ENCODE measurements around the gene LCNL1. TPM values are rescaled to one million over a fixed set of nuclear protein-coding genes. Genes with fewer than 3 reads are reported as not detected.

Gene LCNL1
- total RNA-seq, 2 donors from 2014 or later, result 0.24 to 1.1 TPM

- peaks cover 17% of the 10 kb centered on the region for H3K36me3 ChIP-seq
- no peak for TF ChIP-seq CTCF (IDR thresholded peaks at IDR 0.05)
- no peaks in the 10 kb centered on the region for H3K9me3 ChIP-seq
- no peaks in the 10 kb centered on the region for H3K27me3 ChIP-seq
- H3K4me1 ChIP-seq, result peaks cover 0 to 68% of the 10 kb centered on the region in 2 donors
- H3K27ac ChIP-seq, result peak overlapping the region; percentile 85 to 98
- no peak for DNase-seq (ENCODE audit: low spot score)
- no peak overlapping the region for H3K4me3 ChIP-seq
Measured at GRCh38 chr9:136946228-136947027, 36.4 kb upstream of the LCNL1 start.

GRCh38 chr9:136947028-136947891, 35.5 kb upstream of the LCNL1 start:
- no peak for DNase-seq (ENCODE audit: low spot score)
- H3K9me3 ChIP-seq, result no peaks in the 10 kb centered on the region
- H3K27ac ChIP-seq, result peak overlapping the region; percentile 85 to 98
- peaks cover 0 to 76% of the 10 kb centered on the region in 2 donors for H3K4me1 ChIP-seq
- no peaks in the 10 kb centered on the region for H3K27me3 ChIP-seq
- TF ChIP-seq CTCF (IDR thresholded peaks at IDR 0.05), result no peak
- no peak overlapping the region for H3K4me3 ChIP-seq
- H3K36me3 ChIP-seq, result peaks cover 8% of the 10 kb centered on the region

- Histone ChIP-seq H3K36me3 (peaks cover under 1% of the 10 kb centered on the region), H3K27ac (peak overlapping the region; percentile 85 to 98), H3K4me1 (peaks cover 0 to 77% of the 10 kb centered on the region in 2 donors), H3K9me3 (no peaks in the 10 kb centered on the region), H3K27me3 (no peaks in the 10 kb centered on the region), H3K4me3 (no peak overlapping the region)
- TF ChIP-seq CTCF (IDR thresholded peaks at IDR 0.05), result peak; percentile 25 to 75
- DNase-seq (ENCODE audit: low spot score), result no peak
Measured at GRCh38 chr9:136947955-136948510, 34.8 kb upstream of the LCNL1 start.

GRCh38 chr9:136949239-136949816, 33.5 kb upstream of the LCNL1 start:
- no peak for DNase-seq (ENCODE audit: low spot score)
- Histone ChIP-seq H3K9me3 (no peaks in the 10 kb centered on the region), H3K4me3 (peak overlapping the region; percentile 54 to 63), H3K36me3 (no peaks in the 10 kb centered on the region), H3K27ac (peak overlapping the region; percentile 85 to 98), H3K4me1 (peaks cover 0 to 70% of the 10 kb centered on the region in 2 donors), H3K27me3 (no peaks in the 10 kb centered on the region)
- no peak for TF ChIP-seq CTCF (IDR thresholded peaks at IDR 0.05)

- TF ChIP-seq CTCF (IDR thresholded peaks at IDR 0.05), result peak; percentile 26 to 29
- H3K36me3 ChIP-seq, result no peaks in the 10 kb centered on the region
- H3K9me3 ChIP-seq, result no peaks in the 10 kb centered on the region
- peak; percentile 94 for DNase-seq (ENCODE audit: low spot score)
- peaks cover 0 to 66% of the 10 kb centered on the region in 2 donors for H3K4me1 ChIP-seq
- peak overlapping the region; percentile 54 to 63 for H3K4me3 ChIP-seq
- no peaks in the 10 kb centered on the region for H3K27me3 ChIP-seq
- peak overlapping the region; percentile 85 to 98 for H3K27ac ChIP-seq
Measured at GRCh38 chr9:136949817-136950655, 32.8 kb upstream of the LCNL1 start.

Measured in right atrium auricular region (tissue), 2 donors.